CD4-positive, CD25-positive, alpha-beta regulatory T cell (primary cell): ENCODE measurements around the gene RPH3AL. TPM values are rescaled to one million over a fixed set of nuclear protein-coding genes. Genes with fewer than 3 reads are reported as not detected.

ENCODE experiments used
- ATAC-seq, 2 donors: fragments of 150-1000 bp; cut with Tn5 transposase; one replicate each; pipeline ENCODE4 v1.10.0; 2021; ENCODE audit warnings: low read depth in 2 of 2, moderate number of reproducible peaks in 2 of 2, moderate library complexity in 1 of 2
- DNase-seq, 3 donors: peaks; one replicate each; pipeline versions ENCODE4 v3.0.0 to v3.0.0-alpha.2; 2012 to 2022; ENCODE audit warnings: mixed read lengths in 1 of 3
- H3K27ac ChIP-seq: one replicate; pipeline ENCODE4 v1.7.0; 2013; ENCODE audit warnings: mild to moderate bottlenecking, low read length; ENCODE audit not compliant: insufficient read depth, poor library complexity, severe bottlenecking
- H3K27me3 ChIP-seq: one replicate; pipeline ENCODE4 v1.7.0; 2013; ENCODE audit warnings: low read length; ENCODE audit not compliant: control insufficient read depth, insufficient read depth
- H3K36me3 ChIP-seq: one replicate; pipeline ENCODE4 v1.7.0; 2013; ENCODE audit warnings: mild to moderate bottlenecking, low read length, moderate library complexity; ENCODE audit not compliant: control insufficient read depth, insufficient read depth
- H3K4me1 ChIP-seq: 2 replicates; pipeline ENCODE4 v1.7.0; 2013; ENCODE audit warnings: mild to moderate bottlenecking, low read length; ENCODE audit not compliant: insufficient read depth, control insufficient read depth, poor library complexity, severe bottlenecking
- H3K4me3 ChIP-seq: one replicate; pipeline ENCODE4 v1.7.0; 2013; ENCODE audit warnings: low read depth, mild to moderate bottlenecking, low read length, moderate library complexity
- H3K9me3 ChIP-seq, 2 experiments: 1 replicate in 1 of 2; 2 replicates in 1 of 2; pipeline ENCODE4 v1.7.0; 2013; ENCODE audit warnings: low read length in 2 of 2, mild to moderate bottlenecking in 1 of 2, moderate library complexity in 1 of 2; ENCODE audit not compliant: control insufficient read depth in 2 of 2
- H3K27ac Mint-ChIP-seq, 3 donors: one replicate each; pipeline ENCODE4 v1.8.0; 2020 to 2022; ENCODE audit warnings: mild to moderate bottlenecking in 3 of 3, mixed read lengths in 3 of 3, moderate library complexity in 2 of 3
- H3K27me3 Mint-ChIP-seq: one replicate; pipeline ENCODE4 v1.8.0; 2022; ENCODE audit warnings: mild to moderate bottlenecking, mixed read lengths
- H3K36me3 Mint-ChIP-seq: one replicate; pipeline ENCODE4 v1.8.0; 2020; ENCODE audit warnings: mixed read lengths
- H3K4me1 Mint-ChIP-seq, 4 donors: one replicate each; pipeline ENCODE4 v1.8.0; 2020 to 2022; ENCODE audit warnings: mixed read lengths in 4 of 4, mild to moderate bottlenecking in 1 of 4
- H3K4me3 Mint-ChIP-seq, 4 donors: one replicate each; pipeline ENCODE4 v1.8.0; 2020 to 2022; ENCODE audit warnings: mild to moderate bottlenecking in 4 of 4, mixed read lengths in 4 of 4, moderate library complexity in 3 of 4
- H3K9me3 Mint-ChIP-seq, 7 donors: one replicate each; pipeline ENCODE4 v1.8.0; 2020 to 2022; ENCODE audit warnings: mixed read lengths in 7 of 7, mild to moderate bottlenecking in 3 of 7, moderate library complexity in 2 of 7
- polyA plus RNA-seq, 4 donors: library from polyadenylated mRNA; unstranded; fragments of 300-500 nt; fragmentation: Illumina TruSeq; gene quantifications; one replicate each; pipeline ENCODE4 v1.2.3, GENCODE V29; 2021
- total RNA-seq: library from RNA; stranded (reverse); gene quantifications from one replicate; pipeline ENCODE4 v1.2.3, GENCODE V29; 2022

Gene RPH3AL
- total and polyA plus RNA-seq, 5 donors from 2014 or later: 0.65 to 5.6 (median 3.0) TPM

DNA sequence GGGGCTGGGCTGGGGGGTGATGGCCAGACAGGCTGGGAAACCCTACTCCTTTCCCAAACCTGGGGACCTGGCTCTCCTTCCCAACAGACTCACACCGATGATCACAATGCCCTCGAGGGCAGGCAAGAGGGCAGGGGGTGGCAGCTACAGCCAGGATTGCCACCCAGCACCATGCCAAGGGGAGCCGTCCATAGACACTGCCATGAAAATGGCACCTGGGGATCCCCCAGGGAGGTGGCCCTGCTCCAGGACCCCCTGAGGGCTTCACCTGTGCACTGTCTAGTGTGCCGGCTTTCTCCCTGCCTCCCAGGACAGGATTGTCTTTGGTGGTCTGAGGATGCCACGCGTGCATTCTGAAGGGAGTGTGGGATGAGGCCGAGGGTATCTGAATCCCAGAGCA, 24.6 kb downstream of the RPH3AL start:
- Mint-ChIP-seq H3K27ac (no peak overlapping the region), H3K4me3 (no peak overlapping the region), H3K9me3 (no peaks in the 10 kb centered on the region), H3K4me1 (peaks cover 0 to 25% (median 6%) of the 10 kb centered on the region in 4 donors), H3K27me3 (no peaks in the 10 kb centered on the region), H3K36me3 (peaks cover 8% of the 10 kb centered on the region)
- Histone ChIP-seq H3K36me3 (no peaks in the 10 kb centered on the region), H3K4me1 (peaks cover 13% of the 10 kb centered on the region), H3K4me3 (no peak overlapping the region), H3K27ac (no peak overlapping the region), H3K9me3 (no peaks in the 10 kb centered on the region), H3K27me3 (no peaks in the 10 kb centered on the region)
- DNase-seq: no peak
- no peak for ATAC-seq

DNA sequence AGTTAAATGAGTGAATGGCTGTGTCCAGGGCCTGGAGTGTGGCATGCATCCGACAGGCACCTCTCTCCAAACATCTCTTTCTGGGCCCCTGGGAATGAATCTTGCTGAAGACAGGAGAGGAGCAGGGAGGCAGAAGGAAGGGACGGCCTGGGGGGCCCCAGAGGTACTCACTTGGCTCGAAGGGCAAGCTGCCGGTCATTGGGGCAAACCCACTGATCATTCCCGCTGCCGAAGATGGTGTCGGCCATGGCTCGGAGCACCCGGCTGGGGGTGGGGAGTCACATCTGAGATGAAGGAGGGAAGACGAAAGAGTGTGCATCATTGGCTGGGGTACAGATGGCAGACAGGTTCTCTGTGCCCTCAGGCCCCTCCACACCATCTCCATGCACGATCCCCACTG, 25.3 kb downstream of the RPH3AL start:
- DNase-seq: no peak
- ATAC-seq: no peak

DNA sequence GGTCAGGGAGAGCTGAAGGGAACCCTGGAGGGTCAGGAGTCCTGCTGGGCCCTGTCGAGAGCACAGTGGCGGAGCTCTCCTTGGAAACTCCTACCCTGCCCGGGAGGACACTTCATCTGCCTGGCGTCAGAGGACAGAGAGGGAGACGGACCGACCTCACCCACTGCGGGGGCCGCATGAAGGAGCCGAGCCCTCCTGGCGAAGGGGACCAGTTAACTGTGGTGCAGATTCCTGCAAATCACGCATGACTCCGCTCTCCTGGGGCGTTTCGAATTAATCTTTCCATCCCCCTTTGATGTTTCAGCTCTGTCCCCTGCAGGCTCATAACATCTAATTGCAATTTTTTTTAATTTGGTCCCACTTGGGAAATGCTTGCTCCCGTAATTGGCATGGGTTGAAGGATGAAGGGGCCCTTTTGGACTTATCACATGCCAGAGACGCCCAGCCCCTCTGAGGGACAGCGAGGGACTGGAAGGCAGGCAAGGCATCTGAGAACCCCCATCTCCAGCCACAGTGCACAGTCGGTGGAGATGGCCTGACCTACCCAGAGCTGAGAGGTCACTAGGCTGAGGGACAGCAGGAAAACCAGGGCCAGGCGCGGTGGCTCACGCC, 26.5 kb downstream of the RPH3AL start:
- Histone ChIP-seq H3K4me3 (no peak overlapping the region), H3K4me1 (peaks cover 13% of the 10 kb centered on the region), H3K27ac (no peak overlapping the region), H3K27me3 (no peaks in the 10 kb centered on the region), H3K9me3 (no peaks in the 10 kb centered on the region), H3K36me3 (no peaks in the 10 kb centered on the region)
- Mint-ChIP-seq H3K36me3 (peaks cover 6% of the 10 kb centered on the region), H3K27me3 (no peaks in the 10 kb centered on the region), H3K9me3 (no peaks in the 10 kb centered on the region), H3K27ac (peak overlapping the region in 1 of 3 donors; percentile 46), H3K4me1 (peaks cover 0 to 15% (median 4%) of the 10 kb centered on the region in 4 donors), H3K4me3 (no peak overlapping the region)
- DNase-seq (no peak), ATAC-seq (no peak)

More for the DNA sequence above, 25.3 kb downstream of the RPH3AL start:
- peak overlapping the region in 1 of 3 donors; percentile 56 for H3K27ac Mint-ChIP-seq
- peaks cover 0 to 25% (median 6%) of the 10 kb centered on the region in 4 donors for H3K4me1 Mint-ChIP-seq
- no peaks in the 10 kb centered on the region for H3K9me3 Mint-ChIP-seq
- Histone ChIP-seq H3K27ac (no peak overlapping the region), H3K4me1 (peaks cover 13% of the 10 kb centered on the region), H3K27me3 (no peaks in the 10 kb centered on the region), H3K9me3 (no peaks in the 10 kb centered on the region), H3K4me3 (no peak overlapping the region), H3K36me3 (no peaks in the 10 kb centered on the region)
- H3K27me3 Mint-ChIP-seq: no peaks in the 10 kb centered on the region
- peaks cover 8% of the 10 kb centered on the region for H3K36me3 Mint-ChIP-seq
- no peak overlapping the region for H3K4me3 Mint-ChIP-seq

DNA sequence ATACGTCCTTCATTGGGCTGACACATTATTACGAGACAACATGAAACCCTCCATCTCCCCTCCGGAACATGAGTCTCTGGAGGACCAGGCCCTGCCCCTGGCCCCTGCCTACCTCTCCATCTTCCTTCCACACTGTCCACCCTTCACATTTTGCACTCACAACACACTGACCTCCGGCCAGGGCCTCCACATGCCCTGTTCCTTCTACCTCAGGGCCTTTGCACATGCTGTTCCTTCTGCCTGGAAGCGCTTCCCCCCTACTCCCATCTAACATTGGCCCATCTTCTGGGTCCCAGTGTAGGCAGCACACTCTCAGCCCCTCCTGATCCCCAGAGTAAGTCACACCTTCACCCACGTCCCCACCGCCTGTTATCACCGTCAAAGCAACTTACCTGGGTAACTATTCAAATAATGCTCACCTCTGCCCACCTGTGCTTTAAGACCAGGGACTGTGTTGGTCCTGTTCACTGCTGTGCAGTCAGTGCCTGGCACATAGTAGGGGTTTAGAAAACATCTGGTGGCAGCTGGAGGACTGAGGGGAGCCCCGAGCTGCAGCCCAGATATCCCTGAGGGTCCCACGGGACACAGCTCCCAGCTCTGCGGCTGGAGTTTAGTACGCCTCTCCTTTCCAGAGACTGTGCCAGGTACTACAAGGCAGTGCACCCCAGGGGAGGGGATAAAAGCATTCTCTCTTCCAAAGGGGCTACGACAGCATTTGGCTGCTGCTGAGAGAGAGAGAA, 27.2 kb downstream of the RPH3AL start:
- Histone ChIP-seq H3K4me1 (peaks cover 8% of the 10 kb centered on the region), H3K9me3 (no peaks in the 10 kb centered on the region), H3K4me3 (no peak overlapping the region), H3K36me3 (no peaks in the 10 kb centered on the region), H3K27me3 (no peaks in the 10 kb centered on the region), H3K27ac (no peak overlapping the region)
- no peak for ATAC-seq
- peaks cover 0 to 10% (median 3%) of the 10 kb centered on the region in 4 donors for H3K4me1 Mint-ChIP-seq
- H3K9me3 Mint-ChIP-seq: no peaks in the 10 kb centered on the region
- H3K36me3 Mint-ChIP-seq: peaks cover 5% of the 10 kb centered on the region
- H3K27me3 Mint-ChIP-seq: no peaks in the 10 kb centered on the region
- no peak for DNase-seq
- H3K27ac Mint-ChIP-seq: peak overlapping the region in 1 of 3 donors; percentile 46
- H3K4me3 Mint-ChIP-seq: no peak overlapping the region

DNA sequence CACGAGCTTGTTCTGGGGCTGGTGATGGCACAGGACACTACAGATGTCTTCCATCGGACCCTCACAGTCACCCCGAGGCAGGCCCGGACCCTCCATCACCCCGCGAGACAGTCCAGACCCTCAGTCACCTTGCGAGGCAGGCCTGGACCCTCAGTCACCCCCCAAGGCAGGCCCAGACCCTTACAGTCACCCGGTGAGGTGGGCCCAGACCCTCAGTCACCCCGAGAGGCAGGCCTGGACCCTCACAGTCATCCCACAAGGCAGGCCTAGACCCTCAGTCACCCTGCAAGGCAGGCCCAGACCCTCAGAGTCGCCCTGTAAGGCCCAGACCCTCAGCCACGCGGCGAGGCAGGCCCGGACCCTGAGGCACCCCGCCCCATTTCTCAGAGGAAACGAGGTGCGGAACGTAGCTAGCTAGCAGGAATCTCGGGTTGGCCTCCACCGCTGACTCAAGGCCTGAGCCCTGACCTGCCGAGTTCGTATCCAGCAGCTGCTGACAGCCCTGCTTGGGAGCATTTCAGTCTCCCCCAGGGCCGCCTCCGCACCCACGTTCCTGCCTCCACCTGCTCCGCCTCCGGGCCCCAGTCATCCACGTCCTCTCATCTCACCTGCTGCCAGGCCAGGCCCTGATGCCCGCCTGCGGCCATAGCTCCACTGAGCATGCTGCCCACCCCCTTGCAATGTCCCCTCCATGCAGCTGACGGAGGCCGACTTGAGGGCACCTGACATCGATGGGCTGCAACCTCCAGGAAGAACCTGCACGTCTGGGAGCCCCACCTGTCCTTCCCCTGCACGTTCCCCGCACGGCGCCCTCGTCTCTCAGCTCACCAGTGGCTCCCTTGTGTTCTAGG, 28.7 kb downstream of the RPH3AL start:
- no peak overlapping the region for H3K27ac ChIP-seq
- peaks cover 0 to 5% (median 0%) of the 10 kb centered on the region in 4 donors for H3K4me1 Mint-ChIP-seq
- H3K9me3 ChIP-seq: no peaks in the 10 kb centered on the region
- no peak overlapping the region for H3K4me3 Mint-ChIP-seq
- H3K27ac Mint-ChIP-seq: no peak overlapping the region
- no peaks in the 10 kb centered on the region for H3K27me3 Mint-ChIP-seq
- no peaks in the 10 kb centered on the region for H3K9me3 Mint-ChIP-seq
- ATAC-seq (no peak), DNase-seq (no peak)
- H3K4me3 ChIP-seq: no peak overlapping the region
- no peaks in the 10 kb centered on the region for H3K27me3 ChIP-seq
- H3K36me3 ChIP-seq: no peaks in the 10 kb centered on the region
- H3K36me3 Mint-ChIP-seq: peaks cover 5% of the 10 kb centered on the region
- no peaks in the 10 kb centered on the region for H3K4me1 ChIP-seq

DNA sequence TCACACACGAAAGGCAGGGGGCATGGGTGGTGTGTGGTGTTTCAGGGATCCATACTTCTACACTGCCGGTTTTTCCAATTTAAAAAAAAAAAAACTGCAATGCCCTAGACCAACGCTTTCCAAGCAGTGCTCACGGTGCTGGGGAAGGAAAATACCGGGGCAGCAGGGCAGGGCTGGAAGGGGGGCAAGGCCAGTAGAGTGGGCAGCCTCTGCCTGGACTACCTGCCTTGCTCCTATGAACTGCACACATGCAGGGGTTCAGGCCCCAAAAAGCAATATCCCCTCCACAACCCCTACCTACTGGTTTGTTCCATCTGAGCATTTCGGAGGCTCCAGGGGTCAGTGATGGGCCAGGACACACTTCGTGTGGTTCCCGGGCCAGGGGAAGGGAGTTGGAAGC, 29.4 kb downstream of the RPH3AL start:
- no peak for DNase-seq
- Mint-ChIP-seq H3K36me3 (peaks cover 9% of the 10 kb centered on the region), H3K27me3 (no peaks in the 10 kb centered on the region), H3K9me3 (peaks cover 0 to 1% (median 0%) of the 10 kb centered on the region in 7 donors), H3K27ac (no peak overlapping the region), H3K4me3 (no peak overlapping the region), H3K4me1 (peaks cover 0 to 5% (median 0%) of the 10 kb centered on the region in 4 donors)
- no peak overlapping the region for H3K4me3 ChIP-seq
- no peak overlapping the region for H3K27ac ChIP-seq
- ATAC-seq: no peak
- no peaks in the 10 kb centered on the region for H3K27me3 ChIP-seq
- H3K4me1 ChIP-seq: no peaks in the 10 kb centered on the region
- H3K9me3 ChIP-seq: no peaks in the 10 kb centered on the region
- no peaks in the 10 kb centered on the region for H3K36me3 ChIP-seq

DNA sequence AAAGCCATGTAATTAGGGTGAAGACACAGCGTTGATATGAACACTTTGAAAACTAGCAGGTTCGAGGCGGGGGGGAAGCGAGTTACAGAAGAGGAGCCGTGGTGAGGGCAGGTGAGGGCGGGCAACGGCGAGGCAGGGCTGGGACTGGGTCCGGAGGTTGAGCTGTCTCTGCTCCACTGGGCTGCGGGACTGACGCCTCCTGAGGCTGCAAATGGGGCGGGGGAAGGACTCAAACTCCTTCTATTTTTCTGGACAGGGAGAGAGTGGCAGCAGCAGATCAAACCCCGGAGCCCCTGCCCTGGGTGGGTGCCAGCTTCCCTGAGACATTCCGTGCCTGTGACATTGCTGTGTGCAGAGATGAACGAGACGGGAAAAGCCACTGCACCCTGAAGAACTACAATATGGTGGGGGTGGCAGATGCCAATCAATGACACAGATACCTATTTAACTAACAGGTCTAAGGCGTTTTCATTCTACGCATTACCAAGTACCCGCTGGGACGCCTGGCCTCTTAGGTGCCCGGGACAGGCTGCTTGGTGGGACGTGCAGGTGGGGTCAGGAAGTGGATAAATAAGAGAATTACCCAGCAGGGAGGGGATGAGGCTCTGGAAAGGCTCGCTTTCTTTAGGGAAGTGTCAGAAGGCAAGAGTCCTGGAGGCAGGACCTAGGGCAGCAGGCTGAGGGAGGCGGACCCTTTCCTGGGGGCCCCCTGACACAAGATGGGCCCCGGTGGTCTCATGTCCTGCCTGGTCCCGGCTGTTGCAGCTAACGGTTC, 30.4 kb downstream of the RPH3AL start:
- Mint-ChIP-seq H3K27ac (no peak overlapping the region), H3K4me3 (no peak overlapping the region), H3K9me3 (peaks cover 0 to 1% (median 0%) of the 10 kb centered on the region in 7 donors), H3K27me3 (no peaks in the 10 kb centered on the region), H3K36me3 (peaks cover 9% of the 10 kb centered on the region), H3K4me1 (peaks cover 0 to 4% (median 0%) of the 10 kb centered on the region in 4 donors)
- DNase-seq (no peak), ATAC-seq (no peak)
- Histone ChIP-seq H3K27me3 (no peaks in the 10 kb centered on the region), H3K4me3 (no peak overlapping the region), H3K9me3 (no peaks in the 10 kb centered on the region), H3K36me3 (no peaks in the 10 kb centered on the region), H3K4me1 (no peaks in the 10 kb centered on the region), H3K27ac (no peak overlapping the region)
